ENCODE data around the gene ZNF263.
"Not testable (repeated sequence)": the region's sequence is repeated elsewhere in the genome, so short reads cannot be mapped to it uniquely, and the experiment has no call there.

The ZNF263 gene

GRCh38 chr16:3270718-3271117 is 12.6 kb upstream of the ZNF263 start:
- not testable (repeated sequence) for DNase-seq

- not testable (repeated sequence) for DNase-seq
These were observed 12.0 kb upstream of the ZNF263 start for GRCh38 chr16:3271281-3271680.

GRCh38 chr16:3274490-3274889 is 8.8 kb upstream of the ZNF263 start:
- no peak for DNase-seq

GRCh38 chr16:3274947-3275346 is 8.3 kb upstream of the ZNF263 start:
- no peak for DNase-seq

- DNase-seq = no peak
These were observed 6.6 kb upstream of the ZNF263 start for GRCh38 chr16:3276679-3277078.

- no peak for DNase-seq
These were observed 2.0 kb upstream of the ZNF263 start for GRCh38 chr16:3281222-3281820.

GRCh38 chr16:3282103-3282729 is 1.1 kb upstream of the ZNF263 start:
- no peak for DNase-seq

GRCh38 chr16:3283543-3284447 is 504 bp downstream of the ZNF263 start:
- DNase-seq = no peak

GRCh38 chr16:3285131-3285530 is 1.8 kb downstream of the ZNF263 start:
- no peak for DNase-seq

- no peak for DNase-seq
These were observed 6.8 kb downstream of the ZNF263 start for GRCh38 chr16:3289998-3290673.

GRCh38 chr16:3292604-3293003 is 9.3 kb downstream of the ZNF263 start:
- DNase-seq = no peak

GRCh38 chr16:3295209-3295608 is 11.9 kb downstream of the ZNF263 start:
- no peak for DNase-seq

GRCh38 chr16:3295783-3296182 is 12.5 kb downstream of the ZNF263 start:
- no peak for DNase-seq

- DNase-seq = no peak
These were observed 21.1 kb downstream of the ZNF263 start for GRCh38 chr16:3304370-3304769.

- peak; percentile 93 for DNase-seq
These were observed 22.1 kb downstream of the ZNF263 start, which contains the start of the genes TIGD7 and ZNF75A for GRCh38 chr16:3305109-3306068. TIGD7 (minus strand) TSS chr16:3305430; CDS start chr16:3300614, 4,816 bp downstream. ZNF75A (plus strand) TSS chr16:3305497; CDS start chr16:3308429, 2,932 bp downstream.

GRCh38 chr16:3306078-3306477 is 22.8 kb downstream of the ZNF263 start:
- no peak for DNase-seq

GRCh38 chr16:3311496-3311895 is 28.2 kb downstream of the ZNF263 start:
- no peak for DNase-seq

GRCh38 chr16:3317315-3317999 is 34.2 kb downstream of the ZNF263 start:
- no peak for DNase-seq

- DNase-seq = no peak
These were observed 38.5 kb downstream of the ZNF263 start for GRCh38 chr16:3321816-3322215.

GRCh38 chr16:3327514-3327913 is 44.2 kb downstream of the ZNF263 start:
- DNase-seq = no peak

GRCh38 chr16:3328104-3328503 is 44.8 kb downstream of the ZNF263 start:
- no peak for DNase-seq
